Lung (tissue), 12 donors: ENCODE measurements around the gene DBH. TPM values are rescaled to one million over a fixed set of nuclear protein-coding genes. Genes with fewer than 3 reads are reported as not detected.

ENCODE experiments used
- ATAC-seq: fragments of 200-7000 bp; cut with Tn5 transposase; one replicate; pipeline ENCODE4 v1.9.1; 2020; ENCODE audit warnings: moderate number of reproducible peaks; ENCODE audit not compliant: insufficient read depth, low FRiP score
- DNase-seq, 3 donors: peaks; one replicate each; pipeline ENCODE4 v3.0.0-alpha.2; 2013 to 2017
- H3K27ac ChIP-seq, 2 donors: one replicate each; pipeline ENCODE4 v1.5.1; 2013; ENCODE audit warnings: mild to moderate bottlenecking in 2 of 2, moderate library complexity in 2 of 2, control low read depth in 1 of 2, inconsistent platforms in 1 of 2, low read depth in 1 of 2, low read length in 1 of 2
- H3K27me3 ChIP-seq, 3 donors: one replicate each; pipeline ENCODE4 v1.5.1; 2013; ENCODE audit warnings: low read length in 2 of 3; ENCODE audit not compliant: control insufficient read depth in 3 of 3, insufficient read depth in 3 of 3
- H3K36me3 ChIP-seq, 4 donors: one replicate each; pipeline ENCODE4 v1.5.1; 2013; ENCODE audit warnings: low read length in 4 of 4, mild to moderate bottlenecking in 1 of 4, moderate library complexity in 1 of 4; ENCODE audit not compliant: control insufficient read depth in 4 of 4, insufficient read depth in 4 of 4
- H3K4me1 ChIP-seq, 5 donors: one replicate each; pipeline ENCODE4 v1.5.1; 2013; ENCODE audit warnings: low read length in 5 of 5, mild to moderate bottlenecking in 2 of 5, moderate library complexity in 1 of 5; ENCODE audit not compliant: control insufficient read depth in 5 of 5, insufficient read depth in 5 of 5
- H3K4me3 ChIP-seq: one replicate; pipeline ENCODE4 v1.5.1; 2013; ENCODE audit warnings: mild to moderate bottlenecking, control low read depth, moderate library complexity
- H3K9ac ChIP-seq, 2 donors: one replicate each; pipeline ENCODE4 v1.5.1; 2013; ENCODE audit warnings: low read length in 2 of 2, control low read depth in 1 of 2; ENCODE audit not compliant: insufficient read depth in 1 of 2
- H3K9me3 ChIP-seq, 4 donors: one replicate each; pipeline ENCODE4 v1.5.1; 2013; ENCODE audit warnings: low read length in 3 of 4, mild to moderate bottlenecking in 1 of 4, moderate library complexity in 1 of 4; ENCODE audit not compliant: control insufficient read depth in 4 of 4, insufficient read depth in 3 of 4
- WGBS, 2 donors: extraction: QIAGEN DNeasy Blood & Tissue Kit; methylation state at CpG; one replicate each; pipeline ENCODE4 v1.1.7; 2013; 5-methylcytosine and 5-hydroxymethylcytosine counted together
- polyA plus RNA-seq, 2 donors: library from polyadenylated mRNA; stranded (reverse); fragments of 200-250 nt; gene quantifications; one replicate each; pipeline ENCODE4 v1.2.1, GENCODE V29; 2013
- total RNA-seq, 2 donors: library from RNA; depleted of rRNA in 1 of 2; stranded (reverse); fragments of >200 nt in 1 of 2; gene quantifications; one replicate each; pipeline ENCODE4 v1.2.1, GENCODE V29; 2014 to 2021
- TF ChIP-seq, protein P1 (sequence below): IDR thresholded peaks from 2 replicates; pipeline ENCODE4 v1.5.1; 2012; ENCODE audit warnings: mild to moderate bottlenecking; ENCODE audit errors: control extremely low read depth, extremely low read depth
- donor health status: control.
- donor health status: control.
- donor health status: Bipolar disorder and iron deficiency.
- donor health status: healthy.
- donor health status: DM: yes; HTN: yes; CAD: no.

DBH gene
- total and polyA plus RNA-seq, 4 donors: 0.06 to 0.48 (median 0.08) TPM

GRCh38 chr9:133677126-133678010 is 41.2 kb downstream of the DBH start:
- TF ChIP-seq, protein P1, sequence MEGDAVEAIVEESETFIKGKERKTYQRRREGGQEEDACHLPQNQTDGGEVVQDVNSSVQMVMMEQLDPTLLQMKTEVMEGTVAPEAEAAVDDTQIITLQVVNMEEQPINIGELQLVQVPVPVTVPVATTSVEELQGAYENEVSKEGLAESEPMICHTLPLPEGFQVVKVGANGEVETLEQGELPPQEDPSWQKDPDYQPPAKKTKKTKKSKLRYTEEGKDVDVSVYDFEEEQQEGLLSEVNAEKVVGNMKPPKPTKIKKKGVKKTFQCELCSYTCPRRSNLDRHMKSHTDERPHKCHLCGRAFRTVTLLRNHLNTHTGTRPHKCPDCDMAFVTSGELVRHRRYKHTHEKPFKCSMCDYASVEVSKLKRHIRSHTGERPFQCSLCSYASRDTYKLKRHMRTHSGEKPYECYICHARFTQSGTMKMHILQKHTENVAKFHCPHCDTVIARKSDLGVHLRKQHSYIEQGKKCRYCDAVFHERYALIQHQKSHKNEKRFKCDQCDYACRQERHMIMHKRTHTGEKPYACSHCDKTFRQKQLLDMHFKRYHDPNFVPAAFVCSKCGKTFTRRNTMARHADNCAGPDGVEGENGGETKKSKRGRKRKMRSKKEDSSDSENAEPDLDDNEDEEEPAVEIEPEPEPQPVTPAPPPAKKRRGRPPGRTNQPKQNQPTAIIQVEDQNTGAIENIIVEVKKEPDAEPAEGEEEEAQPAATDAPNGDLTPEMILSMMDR: no peak
- no peak for DNase-seq
- peak; percentile 12 for ATAC-seq
- Histone ChIP-seq H3K27me3 (no peaks in the 10 kb centered on the region), H3K4me3 (no peak overlapping the region), H3K9me3 (no peaks in the 10 kb centered on the region), H3K9ac (no peak overlapping the region), H3K36me3 (no peaks in the 10 kb centered on the region), H3K27ac (no peak overlapping the region), H3K4me1 (peaks cover 0 to 18% (median 8%) of the 10 kb centered on the region in 5 donors)
- 89 to 90% methylated on average over 17 of the region's 17 CpGs for WGBS, 2 donors

DNA sequence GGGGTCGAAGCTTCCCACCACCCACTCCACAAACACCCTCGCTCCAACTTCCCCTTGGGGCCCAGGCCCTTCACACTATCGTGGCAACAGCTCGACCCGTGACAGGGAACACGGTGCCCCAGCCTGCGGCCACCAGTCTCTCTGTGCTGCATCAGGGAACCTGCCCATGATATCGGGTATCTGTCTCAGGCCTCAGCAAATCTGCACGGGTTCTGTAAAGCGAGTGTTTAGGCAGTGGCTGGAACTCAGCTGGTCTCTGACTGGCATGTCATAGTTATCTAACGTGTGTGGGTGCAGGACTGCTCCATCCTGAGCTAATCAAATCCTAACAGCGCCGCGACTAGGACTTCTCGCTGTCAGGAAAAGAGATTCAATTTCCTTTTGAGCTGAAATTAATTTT is 42.9 kb downstream of the DBH start:
- Histone ChIP-seq H3K27ac (no peak overlapping the region), H3K27me3 (no peaks in the 10 kb centered on the region), H3K4me3 (no peak overlapping the region), H3K9ac (no peak overlapping the region), H3K36me3 (no peaks in the 10 kb centered on the region), H3K4me1 (peaks cover 0 to 30% (median 15%) of the 10 kb centered on the region in 5 donors), H3K9me3 (no peaks in the 10 kb centered on the region)
- DNase-seq (no peak), ATAC-seq (no peak)
- TF ChIP-seq, protein P1: no peak
- 71% methylated on average over 15 of the region's 15 CpGs for WGBS, 2 donors

- no peaks in the 10 kb centered on the region for H3K9me3 ChIP-seq
- H3K4me3 ChIP-seq: no peak overlapping the region
- no peaks in the 10 kb centered on the region for H3K27me3 ChIP-seq
- no peak overlapping the region for H3K9ac ChIP-seq
- ATAC-seq (no peak), DNase-seq (peak; percentile 59 to 82 (median 64))
- H3K27ac ChIP-seq: no peak overlapping the region
- H3K36me3 ChIP-seq: no peaks in the 10 kb centered on the region
- TF ChIP-seq, protein P1: no peak
- peaks cover 0 to 35% (median 16%) of the 10 kb centered on the region in 5 donors for H3K4me1 ChIP-seq
- 58 to 69% methylated on average over 35 of the region's 35 CpGs for WGBS, 2 donors
Measured at GRCh38 chr9:133679466-133680061, 43.4 kb downstream of the DBH start.
